Spleen (tissue), 7 donors: ENCODE results near the gene DHRS2.

Source experiments
- POLR2A ChIP-seq, 3 donors: fragments of 450-650 bp; IDR thresholded peaks; one replicate each; pipeline ENCODE4 v1.5.1; 2017; ENCODE audit warnings: antibody characterized with exemption in 3 of 3, mild to moderate bottlenecking in 1 of 3
- TF ChIP-seq, protein P1 (sequence below), 11 experiments: fragments of 200-600 bp in 7 of 11; fragments of 450-650 bp in 4 of 11; sonication (generic) in 4 of 11; IDR thresholded peaks in 8 of 11; conservative IDR thresholded peaks in 3 of 11; 1 replicate in 7 of 11; 2 replicates in 4 of 11; pipeline versions ENCODE4 v1.4.0 to v1.8.0; 2016 to 2021; ENCODE audit warnings: antibody characterized with exemption in 11 of 11, inconsistent platforms in 4 of 11, mild to moderate bottlenecking in 1 of 11
- donor health status: DM: no; HTN: no; CAD: no; lungs with moderate emphysema.
- donor health status: DM: no; HTN: no; CAD: no.
- donor health status: DM: no; HTN: no; CAD: no.

- TF ChIP-seq, protein P1, sequence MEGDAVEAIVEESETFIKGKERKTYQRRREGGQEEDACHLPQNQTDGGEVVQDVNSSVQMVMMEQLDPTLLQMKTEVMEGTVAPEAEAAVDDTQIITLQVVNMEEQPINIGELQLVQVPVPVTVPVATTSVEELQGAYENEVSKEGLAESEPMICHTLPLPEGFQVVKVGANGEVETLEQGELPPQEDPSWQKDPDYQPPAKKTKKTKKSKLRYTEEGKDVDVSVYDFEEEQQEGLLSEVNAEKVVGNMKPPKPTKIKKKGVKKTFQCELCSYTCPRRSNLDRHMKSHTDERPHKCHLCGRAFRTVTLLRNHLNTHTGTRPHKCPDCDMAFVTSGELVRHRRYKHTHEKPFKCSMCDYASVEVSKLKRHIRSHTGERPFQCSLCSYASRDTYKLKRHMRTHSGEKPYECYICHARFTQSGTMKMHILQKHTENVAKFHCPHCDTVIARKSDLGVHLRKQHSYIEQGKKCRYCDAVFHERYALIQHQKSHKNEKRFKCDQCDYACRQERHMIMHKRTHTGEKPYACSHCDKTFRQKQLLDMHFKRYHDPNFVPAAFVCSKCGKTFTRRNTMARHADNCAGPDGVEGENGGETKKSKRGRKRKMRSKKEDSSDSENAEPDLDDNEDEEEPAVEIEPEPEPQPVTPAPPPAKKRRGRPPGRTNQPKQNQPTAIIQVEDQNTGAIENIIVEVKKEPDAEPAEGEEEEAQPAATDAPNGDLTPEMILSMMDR (IDR thresholded peaks at IDR 0.05 in 8 of 11, conservative IDR thresholded peaks at IDR 0.05 in 3 of 11) = no peak
- TF ChIP-seq POLR2A (IDR thresholded peaks at IDR 0.05) = no peak
Measured at GRCh38 chr14:23694085-23694948, 58.2 kb downstream of the DHRS2 start.
